ENCODE data around the gene DLEC1. TPM values are rescaled to one million over a fixed set of nuclear protein-coding genes. Genes with fewer than 3 reads are reported as not detected.
"Not testable (repeated sequence)": the region's sequence is repeated elsewhere in the genome, so short reads cannot be mapped to it uniquely, and the experiment has no call there.

Gene DLEC1
- total and polyA plus RNA-seq, 5 donors from 2014 or later: 0.09 to 4.9 (median 0.64) TPM

DNA sequence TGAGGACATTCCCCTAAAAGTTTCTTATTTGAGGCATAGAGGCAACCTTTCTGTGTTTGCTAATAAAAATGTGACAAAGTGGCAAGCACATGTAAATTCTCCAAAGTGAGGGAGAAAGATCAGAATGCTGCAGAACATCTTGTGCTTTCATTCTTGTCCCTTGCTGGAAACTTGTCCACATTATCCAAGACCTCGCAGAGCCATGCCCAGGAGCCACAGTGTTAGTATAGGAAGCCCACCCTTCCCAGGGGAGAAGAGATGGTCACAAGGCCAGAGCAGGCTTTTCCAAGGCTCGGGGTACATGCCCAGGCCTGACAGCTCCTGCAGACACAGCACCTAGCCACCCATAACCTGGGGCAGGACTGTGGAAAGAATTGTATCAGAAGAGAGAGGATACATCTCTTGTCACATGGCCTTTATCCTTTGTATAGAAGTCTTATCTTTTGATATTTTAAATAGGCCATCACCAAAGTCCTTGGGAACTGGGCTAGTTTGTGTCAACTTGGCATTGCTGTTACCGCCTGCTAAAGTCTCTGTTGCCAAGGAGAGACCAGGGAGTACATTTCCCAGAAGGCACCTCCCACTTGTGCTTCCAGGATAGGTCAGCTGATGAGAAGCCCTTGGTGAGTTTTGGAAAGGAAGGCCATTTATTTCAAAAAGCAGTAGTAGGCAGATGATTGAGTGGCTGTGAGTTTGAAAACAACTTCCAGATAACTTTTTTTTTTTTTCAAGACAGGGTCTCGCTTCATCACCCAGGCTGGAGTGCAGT is 10.5 kb downstream of the DLEC1 start:
- Histone ChIP-seq H3K27ac (ENCODE audit: insufficient read depth, low read length, poor library complexity, severe bottlenecking) (no peak overlapping the region), H3K9me3 (ENCODE audit: control insufficient read depth in 2 of 2, low read length in 2 of 2) (no peaks in the 10 kb centered on the region), H3K4me3 (ENCODE audit: low read depth, low read length) (no peak overlapping the region), H3K36me3 (ENCODE audit: control insufficient read depth, insufficient read depth, low read length) (no peaks in the 10 kb centered on the region), H3K27me3 (ENCODE audit: control insufficient read depth, insufficient read depth, low read length) (no peaks in the 10 kb centered on the region), H3K4me1 (ENCODE audit: control insufficient read depth, insufficient read depth, low read length, poor library complexity, severe bottlenecking) (no peaks in the 10 kb centered on the region)
- Mint-ChIP-seq H3K27me3 (peaks cover 8% of the 10 kb centered on the region), H3K9me3 (peaks cover 0 to 2% (median 0%) of the 10 kb centered on the region in 7 donors), H3K36me3 (peaks cover 20% of the 10 kb centered on the region), H3K27ac (no peak overlapping the region), H3K4me3 (no peak overlapping the region), H3K4me1 (peaks cover 0 to 3% (median 0%) of the 10 kb centered on the region in 4 donors)
- ATAC-seq (ENCODE audit: low read depth in 2 of 2) (no peak), DNase-seq (no peak)

- H3K4me3 ChIP-seq (ENCODE audit: low read depth, low read length): no peak overlapping the region
- no peaks in the 10 kb centered on the region for H3K9me3 ChIP-seq (ENCODE audit: control insufficient read depth in 2 of 2, low read length in 2 of 2)
- H3K27me3 Mint-ChIP-seq: peaks cover 7% of the 10 kb centered on the region
- H3K9me3 Mint-ChIP-seq: peaks cover 0 to 2% (median 0%) of the 10 kb centered on the region in 7 donors
- DNase-seq: no peak
- no peak for ATAC-seq (ENCODE audit: low read depth in 2 of 2)
- H3K27me3 ChIP-seq (ENCODE audit: control insufficient read depth, insufficient read depth, low read length): no peaks in the 10 kb centered on the region
- H3K4me3 Mint-ChIP-seq: peak overlapping the region in 1 of 4 donors; percentile 7
- peaks cover 0 to 3% (median 0%) of the 10 kb centered on the region in 4 donors for H3K4me1 Mint-ChIP-seq
- no peaks in the 10 kb centered on the region for H3K36me3 ChIP-seq (ENCODE audit: control insufficient read depth, insufficient read depth, low read length)
- H3K27ac ChIP-seq (ENCODE audit: insufficient read depth, low read length, poor library complexity, severe bottlenecking): no peak overlapping the region
- peaks cover 11% of the 10 kb centered on the region for H3K36me3 Mint-ChIP-seq
- H3K4me1 ChIP-seq (ENCODE audit: control insufficient read depth, insufficient read depth, low read length, poor library complexity, severe bottlenecking): no peaks in the 10 kb centered on the region
- no peak overlapping the region for H3K27ac Mint-ChIP-seq
These were observed 12.1 kb downstream of the DLEC1 start for GRCh38 chr3:38051131-38051530.

DNA sequence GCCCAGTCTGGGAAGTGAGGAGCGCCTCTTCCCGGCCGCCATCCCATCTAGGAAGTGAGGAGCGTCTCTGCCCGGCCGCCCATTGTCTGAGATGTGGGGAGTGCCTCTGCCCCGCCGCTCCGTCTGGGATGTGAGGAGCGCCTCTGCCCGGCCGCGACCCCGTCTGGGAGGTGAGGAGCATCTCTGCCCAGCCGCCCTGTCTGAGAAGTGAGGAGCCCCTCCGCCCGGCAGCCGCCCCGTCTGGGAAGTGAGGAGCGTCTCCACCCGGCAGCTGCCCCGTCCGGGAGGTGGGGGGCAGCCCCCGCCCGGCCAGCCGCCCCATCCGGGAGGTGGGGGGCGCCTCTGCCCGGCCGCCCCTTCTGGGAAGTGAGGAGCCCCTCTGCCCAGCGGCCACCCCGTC is 14.3 kb downstream of the DLEC1 start:
- H3K27me3 ChIP-seq (ENCODE audit: control insufficient read depth, insufficient read depth, low read length); H3K4me3 ChIP-seq (ENCODE audit: low read depth, low read length); H3K4me3 Mint-ChIP-seq; H3K27ac Mint-ChIP-seq; H3K27ac ChIP-seq (ENCODE audit: insufficient read depth, low read length, poor library complexity, severe bottlenecking); H3K36me3 Mint-ChIP-seq; H3K9me3 Mint-ChIP-seq; DNase-seq; H3K4me1 Mint-ChIP-seq; H3K36me3 ChIP-seq (ENCODE audit: control insufficient read depth, insufficient read depth, low read length); H3K9me3 ChIP-seq (ENCODE audit: control insufficient read depth in 2 of 2, low read length in 2 of 2); ATAC-seq (ENCODE audit: low read depth in 2 of 2); H3K4me1 ChIP-seq (ENCODE audit: control insufficient read depth, insufficient read depth, low read length, poor library complexity, severe bottlenecking); H3K27me3 Mint-ChIP-seq: not testable (repeated sequence)

DNA sequence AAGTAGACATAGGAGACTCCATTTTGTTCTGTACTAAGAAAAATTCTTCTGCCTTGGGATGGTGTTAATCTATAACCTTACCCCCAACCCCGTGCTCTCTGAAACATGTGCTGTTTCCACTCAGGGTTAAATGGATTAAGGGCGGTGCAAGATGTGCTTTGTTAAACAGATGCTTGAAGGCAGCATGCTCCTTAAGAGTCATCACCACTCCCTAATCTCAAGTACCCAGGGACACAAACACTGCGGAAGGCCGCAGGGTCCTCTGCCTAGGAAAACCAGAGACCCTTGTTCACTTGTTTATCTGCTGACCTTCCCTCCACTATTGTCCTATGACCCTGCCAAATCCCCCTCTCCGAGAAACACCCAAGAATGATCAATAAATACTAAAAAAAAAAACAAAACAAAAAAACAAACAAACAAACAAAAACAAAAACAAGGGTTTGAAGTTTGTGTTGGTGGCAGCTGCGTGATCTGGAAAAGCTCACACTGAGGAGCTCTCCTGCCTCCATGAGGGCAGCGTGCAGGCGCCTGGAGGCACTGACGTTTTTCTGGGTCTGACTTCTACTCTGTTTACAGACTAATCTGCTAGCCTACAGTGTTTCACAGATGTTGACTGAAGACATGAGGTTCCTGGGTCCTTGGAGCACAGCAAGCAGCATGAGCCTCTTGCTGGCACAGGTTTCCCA is 14.9 kb downstream of the DLEC1 start:
- H3K9me3 ChIP-seq (ENCODE audit: control insufficient read depth in 2 of 2, low read length in 2 of 2); H3K27me3 Mint-ChIP-seq; H3K27ac ChIP-seq (ENCODE audit: insufficient read depth, low read length, poor library complexity, severe bottlenecking); H3K27ac Mint-ChIP-seq; DNase-seq; H3K36me3 ChIP-seq (ENCODE audit: control insufficient read depth, insufficient read depth, low read length); H3K4me3 ChIP-seq (ENCODE audit: low read depth, low read length); ATAC-seq (ENCODE audit: low read depth in 2 of 2); H3K4me1 ChIP-seq (ENCODE audit: control insufficient read depth, insufficient read depth, low read length, poor library complexity, severe bottlenecking); H3K4me1 Mint-ChIP-seq; H3K9me3 Mint-ChIP-seq; H3K36me3 Mint-ChIP-seq; H3K27me3 ChIP-seq (ENCODE audit: control insufficient read depth, insufficient read depth, low read length); H3K4me3 Mint-ChIP-seq: not testable (repeated sequence)

DNA sequence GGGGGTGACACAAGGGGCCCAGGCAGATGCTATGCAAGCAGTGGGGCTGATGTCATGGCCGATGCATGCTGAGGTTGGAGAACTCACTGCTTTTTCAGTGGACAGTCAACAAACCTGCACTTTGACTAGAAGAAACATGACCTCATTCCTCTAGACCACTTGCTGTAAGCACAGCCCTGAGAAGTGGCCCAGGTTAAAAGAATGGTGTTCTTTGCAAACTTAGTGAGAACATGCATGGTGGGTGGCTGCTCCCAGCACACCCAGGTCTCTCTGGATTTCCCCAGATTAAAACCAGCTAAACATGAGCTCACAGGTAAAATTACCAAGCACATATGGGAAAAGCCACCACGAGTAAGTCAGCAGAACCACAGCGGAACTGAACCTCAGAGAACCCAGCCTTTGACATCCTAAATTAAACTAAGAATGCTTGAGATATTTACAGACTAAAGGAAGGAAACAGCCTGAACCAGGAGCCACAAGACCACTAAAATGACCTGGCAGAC is 15.5 kb downstream of the DLEC1 start:
- Mint-ChIP-seq H3K4me3 (no peak overlapping the region), H3K27me3 (no peaks in the 10 kb centered on the region), H3K9me3 (peaks cover 0 to 2% (median 0%) of the 10 kb centered on the region in 7 donors), H3K36me3 (peaks cover 3% of the 10 kb centered on the region), H3K4me1 (no peaks in the 10 kb centered on the region), H3K27ac (no peak overlapping the region)
- no peaks in the 10 kb centered on the region for H3K36me3 ChIP-seq (ENCODE audit: control insufficient read depth, insufficient read depth, low read length)
- H3K9me3 ChIP-seq (ENCODE audit: control insufficient read depth in 2 of 2, low read length in 2 of 2): no peaks in the 10 kb centered on the region
- no peaks in the 10 kb centered on the region for H3K27me3 ChIP-seq (ENCODE audit: control insufficient read depth, insufficient read depth, low read length)
- no peak overlapping the region for H3K4me3 ChIP-seq (ENCODE audit: low read depth, low read length)
- no peak overlapping the region for H3K27ac ChIP-seq (ENCODE audit: insufficient read depth, low read length, poor library complexity, severe bottlenecking)
- no peaks in the 10 kb centered on the region for H3K4me1 ChIP-seq (ENCODE audit: control insufficient read depth, insufficient read depth, low read length, poor library complexity, severe bottlenecking)
- ATAC-seq (ENCODE audit: low read depth in 2 of 2): no peak
- no peak for DNase-seq

DNA sequence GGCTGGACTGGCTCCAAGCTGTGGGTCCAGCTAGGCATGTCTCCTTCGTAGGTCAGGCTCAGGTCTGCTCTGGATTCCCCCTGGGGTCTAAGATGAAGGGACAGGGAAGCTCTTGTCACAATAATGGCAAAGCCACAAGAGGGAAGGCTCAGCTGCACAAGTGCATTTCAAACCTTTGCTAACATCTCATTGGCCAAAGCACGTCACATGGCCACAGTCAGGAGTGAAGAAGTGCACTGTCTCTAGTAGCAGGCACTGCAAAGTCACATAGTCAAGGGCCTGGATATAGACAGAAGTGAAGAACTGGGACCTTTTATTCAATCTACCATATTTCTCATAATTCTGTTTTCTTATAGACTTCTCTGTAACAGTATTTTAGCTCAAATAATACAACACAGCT is 20.1 kb downstream of the DLEC1 start:
- H3K4me3 Mint-ChIP-seq: no peak overlapping the region
- no peaks in the 10 kb centered on the region for H3K27me3 ChIP-seq (ENCODE audit: control insufficient read depth, insufficient read depth, low read length)
- ATAC-seq (ENCODE audit: low read depth in 2 of 2): no peak
- no peaks in the 10 kb centered on the region for H3K27me3 Mint-ChIP-seq
- H3K9me3 Mint-ChIP-seq: peaks cover 0 to 1% (median 0%) of the 10 kb centered on the region in 7 donors
- H3K36me3 Mint-ChIP-seq: peaks cover 14% of the 10 kb centered on the region
- H3K36me3 ChIP-seq (ENCODE audit: control insufficient read depth, insufficient read depth, low read length): no peaks in the 10 kb centered on the region
- peak overlapping the region in 1 of 3 donors; percentile 71 for H3K27ac Mint-ChIP-seq
- H3K4me3 ChIP-seq (ENCODE audit: low read depth, low read length): no peak overlapping the region
- no peaks in the 10 kb centered on the region for H3K9me3 ChIP-seq (ENCODE audit: control insufficient read depth in 2 of 2, low read length in 2 of 2)
- H3K27ac ChIP-seq (ENCODE audit: insufficient read depth, low read length, poor library complexity, severe bottlenecking): no peak overlapping the region
- H3K4me1 ChIP-seq (ENCODE audit: control insufficient read depth, insufficient read depth, low read length, poor library complexity, severe bottlenecking): no peaks in the 10 kb centered on the region
- DNase-seq: no peak
- peaks cover 0 to 4% (median 1%) of the 10 kb centered on the region in 4 donors for H3K4me1 Mint-ChIP-seq

DNA sequence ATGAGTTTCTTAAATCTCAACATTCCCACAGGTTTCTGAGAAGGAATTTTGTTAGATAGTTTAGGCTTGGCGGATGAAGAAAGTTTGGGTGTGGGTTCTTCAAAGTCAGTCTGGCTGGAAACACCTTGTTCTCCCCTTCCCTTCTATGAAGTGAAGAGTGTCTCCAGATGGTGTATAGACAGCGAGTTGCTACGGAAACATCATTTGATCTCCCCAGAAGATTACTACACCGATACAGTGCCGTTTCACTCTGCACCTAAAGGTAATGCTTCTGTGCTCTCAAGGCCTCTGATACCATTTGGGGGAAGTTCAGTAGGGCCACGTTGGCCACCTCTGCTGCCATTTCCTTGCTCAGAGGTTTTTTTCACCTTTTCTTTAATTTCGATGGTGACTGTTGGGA is 20.6 kb downstream of the DLEC1 start:
- Histone ChIP-seq H3K36me3 (ENCODE audit: control insufficient read depth, insufficient read depth, low read length) (no peaks in the 10 kb centered on the region), H3K27ac (ENCODE audit: insufficient read depth, low read length, poor library complexity, severe bottlenecking) (no peak overlapping the region), H3K4me1 (ENCODE audit: control insufficient read depth, insufficient read depth, low read length, poor library complexity, severe bottlenecking) (no peaks in the 10 kb centered on the region), H3K27me3 (ENCODE audit: control insufficient read depth, insufficient read depth, low read length) (no peaks in the 10 kb centered on the region), H3K9me3 (ENCODE audit: control insufficient read depth in 2 of 2, low read length in 2 of 2) (no peaks in the 10 kb centered on the region), H3K4me3 (ENCODE audit: low read depth, low read length) (no peak overlapping the region)
- H3K4me1 Mint-ChIP-seq: peaks cover 0 to 4% (median 1%) of the 10 kb centered on the region in 4 donors
- H3K36me3 Mint-ChIP-seq: peaks cover 14% of the 10 kb centered on the region
- H3K9me3 Mint-ChIP-seq: peaks cover 0 to 1% (median 0%) of the 10 kb centered on the region in 7 donors
- no peaks in the 10 kb centered on the region for H3K27me3 Mint-ChIP-seq
- no peak overlapping the region for H3K27ac Mint-ChIP-seq
- no peak for ATAC-seq (ENCODE audit: low read depth in 2 of 2)
- peak in 1 of 3 donors; percentile 17 for DNase-seq
- no peak overlapping the region for H3K4me3 Mint-ChIP-seq
